ENCODE measurements around the gene GLI2.

DNA sequence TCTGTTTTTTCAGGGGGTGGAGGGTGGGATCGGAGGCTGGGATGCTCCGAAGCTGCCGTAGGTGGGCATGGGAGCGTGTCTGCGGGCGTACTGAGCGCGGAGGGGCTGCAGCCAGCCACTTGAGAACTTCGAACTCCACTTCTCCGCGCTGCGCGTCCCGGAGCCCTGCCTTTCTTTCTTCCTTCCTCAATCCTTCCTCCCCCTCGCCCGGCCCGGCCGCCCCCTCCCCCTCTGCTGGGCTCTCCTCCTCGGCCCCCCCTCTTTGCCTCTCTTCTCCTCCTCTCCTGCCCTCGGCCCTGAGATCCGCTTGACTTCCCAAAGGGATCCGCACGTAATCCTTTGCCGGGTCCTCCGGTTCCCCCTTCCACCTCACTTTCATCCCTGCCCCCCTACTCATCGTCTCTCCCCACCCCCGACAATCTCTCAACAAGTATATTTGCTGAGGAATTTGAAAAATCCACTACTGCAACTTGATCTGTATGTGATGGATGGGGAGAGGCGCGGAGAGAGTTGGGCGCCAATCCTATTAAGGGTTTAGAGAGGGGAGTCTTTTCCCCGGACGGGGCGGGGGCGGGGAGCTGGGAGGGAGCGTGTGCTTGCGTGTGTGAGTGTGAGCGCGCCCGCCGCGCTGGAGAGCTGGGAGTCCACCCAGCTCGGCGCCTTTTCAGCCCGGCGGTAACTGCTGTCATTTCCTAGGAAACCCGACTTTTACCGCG, 1.1 kb downstream of the GLI2 start:
- TF ChIP-seq, protein P1, sequence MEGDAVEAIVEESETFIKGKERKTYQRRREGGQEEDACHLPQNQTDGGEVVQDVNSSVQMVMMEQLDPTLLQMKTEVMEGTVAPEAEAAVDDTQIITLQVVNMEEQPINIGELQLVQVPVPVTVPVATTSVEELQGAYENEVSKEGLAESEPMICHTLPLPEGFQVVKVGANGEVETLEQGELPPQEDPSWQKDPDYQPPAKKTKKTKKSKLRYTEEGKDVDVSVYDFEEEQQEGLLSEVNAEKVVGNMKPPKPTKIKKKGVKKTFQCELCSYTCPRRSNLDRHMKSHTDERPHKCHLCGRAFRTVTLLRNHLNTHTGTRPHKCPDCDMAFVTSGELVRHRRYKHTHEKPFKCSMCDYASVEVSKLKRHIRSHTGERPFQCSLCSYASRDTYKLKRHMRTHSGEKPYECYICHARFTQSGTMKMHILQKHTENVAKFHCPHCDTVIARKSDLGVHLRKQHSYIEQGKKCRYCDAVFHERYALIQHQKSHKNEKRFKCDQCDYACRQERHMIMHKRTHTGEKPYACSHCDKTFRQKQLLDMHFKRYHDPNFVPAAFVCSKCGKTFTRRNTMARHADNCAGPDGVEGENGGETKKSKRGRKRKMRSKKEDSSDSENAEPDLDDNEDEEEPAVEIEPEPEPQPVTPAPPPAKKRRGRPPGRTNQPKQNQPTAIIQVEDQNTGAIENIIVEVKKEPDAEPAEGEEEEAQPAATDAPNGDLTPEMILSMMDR (IDR thresholded peaks at IDR 0.05) = no peak
- TF ChIP-seq POLR2AphosphoS5 (IDR thresholded peaks at IDR 0.05) = peak; percentile 51 to 75
